GM18511 (cell line): ENCODE results near the gene MTA2.
A peak's percentile ranks its signal among the peaks of the same experiment; 100 is the strongest.
"Not testable (repeated sequence)": the region's sequence is repeated elsewhere in the genome, so short reads cannot be mapped to it uniquely, and the experiment has no call there.

Experiments used
- ATAC-seq: cut with Tn5 transposase; IDR thresholded peaks from one replicate; pipeline ENCODE4 v1.9.1; 2021; ENCODE audit warnings: mild to moderate bottlenecking, moderate library complexity; ENCODE audit not compliant: unreplicated experiment

The MTA2 gene

DNA sequence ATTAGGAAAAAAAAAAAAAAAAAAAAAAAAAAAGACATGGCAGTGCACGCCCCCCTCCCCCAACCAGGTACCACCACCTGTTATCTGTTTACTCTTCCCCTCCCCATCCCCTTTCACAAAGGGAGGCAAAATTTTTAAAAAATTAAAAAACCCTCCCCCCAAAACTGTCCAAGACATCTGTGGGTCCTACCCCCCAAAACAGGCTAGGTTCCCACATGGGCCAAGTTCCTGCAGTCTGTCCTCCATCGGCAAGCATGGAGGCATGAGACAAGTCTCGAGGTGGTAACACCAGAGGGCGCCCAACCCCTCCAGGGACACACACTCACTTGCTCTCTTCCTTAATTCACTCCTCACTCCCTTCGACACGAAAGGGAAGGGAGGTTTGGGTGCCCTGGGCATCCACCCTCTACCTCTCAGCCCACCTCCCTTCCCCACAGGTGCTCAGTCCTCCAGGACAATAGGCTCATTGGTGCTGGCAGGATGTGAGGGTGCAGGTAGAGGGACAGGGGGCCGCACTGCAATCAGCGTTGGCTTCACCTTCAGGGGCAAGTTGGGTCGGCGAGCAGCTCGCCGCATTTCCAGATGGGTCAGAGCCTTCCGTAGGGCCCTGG lies 8.1 kb downstream of the MTA2 start:
- no peak for ATAC-seq

GRCh38 chr11:62592989-62593421 lies 8.7 kb downstream of the MTA2 start:
- ATAC-seq: no peak

DNA sequence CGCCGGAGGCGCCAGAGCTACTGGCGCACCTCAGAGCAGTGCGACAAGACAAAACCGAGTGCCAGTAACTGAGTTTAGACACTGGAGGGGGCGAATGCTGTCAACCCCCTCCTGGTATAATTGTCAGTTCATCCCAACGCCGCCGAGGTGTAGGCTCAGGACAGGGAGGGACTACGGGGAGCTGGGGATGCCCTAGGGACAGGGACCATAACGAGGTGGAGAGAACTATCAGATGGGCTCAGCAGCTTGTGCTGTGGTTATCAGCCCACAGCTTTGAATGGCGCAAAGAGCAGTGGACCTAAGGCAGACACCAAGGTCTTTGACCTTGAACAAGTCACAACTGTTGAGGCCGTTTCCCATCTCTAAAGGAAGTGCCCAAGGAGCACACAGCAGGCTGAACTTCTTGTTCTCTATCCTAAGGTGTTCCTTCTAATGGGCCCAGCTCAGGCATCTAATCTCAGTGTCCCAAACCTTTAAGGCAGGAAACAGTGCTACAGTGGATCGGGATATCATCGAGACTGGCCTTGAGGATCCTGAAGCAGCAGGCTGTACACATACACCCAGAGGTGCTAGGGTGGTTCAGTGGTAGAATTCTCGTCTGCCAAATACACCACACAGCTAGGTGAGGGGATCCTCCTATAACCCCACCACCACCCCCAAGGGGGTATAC lies 9.4 kb downstream of the MTA2 start:
- ATAC-seq: no peak

DNA sequence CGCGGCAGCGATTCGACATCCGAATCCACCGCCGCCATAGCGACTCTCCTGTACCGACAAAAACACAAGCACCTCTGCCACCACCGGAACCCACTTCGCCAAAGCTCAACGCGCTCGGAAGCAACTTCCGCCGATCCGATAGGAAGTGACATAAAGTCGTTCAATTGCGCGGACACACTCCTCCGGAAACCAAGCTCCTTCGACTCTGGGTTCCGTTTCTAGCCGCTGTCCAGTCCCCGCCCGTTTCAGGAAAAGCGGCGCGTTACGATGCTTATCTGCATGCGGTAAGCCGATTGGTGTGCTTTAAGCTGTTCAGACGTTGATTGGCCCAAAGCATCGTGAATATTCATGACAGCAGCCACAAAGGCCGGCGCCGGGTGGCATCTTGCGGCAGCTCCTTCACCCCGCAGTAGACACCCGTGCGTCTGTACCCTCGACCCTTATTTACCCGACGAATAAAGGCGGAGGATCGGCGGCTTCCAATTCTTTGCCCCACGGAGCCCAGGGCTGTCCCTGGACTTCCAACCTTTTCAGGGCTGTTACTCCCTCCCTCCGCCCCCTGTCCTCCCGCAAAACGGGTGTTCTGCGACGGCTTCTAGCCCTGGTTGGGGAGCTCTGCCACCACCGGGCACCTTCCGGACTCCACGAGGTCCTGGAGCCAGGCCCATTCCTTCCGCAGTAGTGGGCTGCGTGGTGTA lies 10.1 kb downstream of the MTA2 start, which contains the start of gene TUT1:
Gene TUT1 (minus strand): TSS at position 76 of the 698 bp plus-strand sequence. CDS start 38 bp downstream, at position 38.
- ATAC-seq: peak; percentile 91

DNA sequence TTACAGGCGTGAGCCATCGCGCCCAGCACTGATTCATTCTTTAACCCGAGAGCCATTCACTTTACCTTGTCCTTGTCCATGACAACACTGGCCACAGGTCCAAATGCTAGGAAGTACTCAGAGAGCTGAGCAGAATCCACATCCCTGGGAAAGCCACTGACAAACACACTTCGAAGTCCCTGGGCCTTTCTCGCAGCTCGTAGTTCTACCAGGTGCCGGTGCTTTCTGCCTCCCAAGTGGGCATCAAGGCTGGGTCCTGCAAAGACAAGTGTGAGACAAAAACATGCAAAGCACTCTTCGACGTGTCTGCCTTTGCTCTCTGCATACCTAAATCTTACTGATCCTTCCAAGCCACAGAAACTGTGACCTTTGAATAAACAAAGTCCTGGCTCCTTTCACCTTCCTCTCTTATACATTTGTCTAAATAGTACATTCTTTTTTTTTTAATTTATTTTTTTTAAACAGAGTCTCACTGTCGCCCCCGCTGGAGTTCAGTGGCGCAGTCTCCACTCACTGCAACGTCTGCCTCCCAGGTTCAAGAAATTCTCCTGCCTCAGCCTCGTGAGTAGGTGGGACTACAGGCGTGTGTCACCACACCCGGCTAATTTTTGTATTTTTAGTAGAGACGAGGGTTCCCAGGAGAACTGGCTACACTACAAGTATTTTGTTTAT lies 12.6 kb downstream of the MTA2 start:
- ATAC-seq: no peak

- not testable (repeated sequence) for ATAC-seq
Measured at GRCh38 chr11:62585356-62585755, 16.3 kb downstream of the MTA2 start.

DNA sequence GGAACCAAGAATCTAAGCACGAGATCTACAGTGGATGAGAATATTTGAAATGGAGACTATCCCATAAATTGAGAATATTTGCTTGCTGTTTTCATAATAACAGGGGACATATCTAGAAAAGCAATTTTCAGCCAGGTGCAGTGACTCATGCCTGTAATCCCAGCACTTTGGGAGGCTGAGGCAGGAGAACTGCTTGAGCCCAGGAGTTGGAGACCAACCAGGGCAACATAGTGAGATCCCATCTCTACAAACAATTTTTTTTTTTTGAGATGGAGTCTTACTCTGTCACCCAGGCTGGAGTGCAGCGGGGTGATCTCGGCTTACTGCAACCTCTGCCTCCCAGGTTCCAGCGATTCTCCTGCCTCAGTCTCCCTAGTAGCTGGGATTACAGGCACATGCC lies 19.9 kb downstream of the MTA2 start:
- not testable (repeated sequence) for ATAC-seq

DNA sequence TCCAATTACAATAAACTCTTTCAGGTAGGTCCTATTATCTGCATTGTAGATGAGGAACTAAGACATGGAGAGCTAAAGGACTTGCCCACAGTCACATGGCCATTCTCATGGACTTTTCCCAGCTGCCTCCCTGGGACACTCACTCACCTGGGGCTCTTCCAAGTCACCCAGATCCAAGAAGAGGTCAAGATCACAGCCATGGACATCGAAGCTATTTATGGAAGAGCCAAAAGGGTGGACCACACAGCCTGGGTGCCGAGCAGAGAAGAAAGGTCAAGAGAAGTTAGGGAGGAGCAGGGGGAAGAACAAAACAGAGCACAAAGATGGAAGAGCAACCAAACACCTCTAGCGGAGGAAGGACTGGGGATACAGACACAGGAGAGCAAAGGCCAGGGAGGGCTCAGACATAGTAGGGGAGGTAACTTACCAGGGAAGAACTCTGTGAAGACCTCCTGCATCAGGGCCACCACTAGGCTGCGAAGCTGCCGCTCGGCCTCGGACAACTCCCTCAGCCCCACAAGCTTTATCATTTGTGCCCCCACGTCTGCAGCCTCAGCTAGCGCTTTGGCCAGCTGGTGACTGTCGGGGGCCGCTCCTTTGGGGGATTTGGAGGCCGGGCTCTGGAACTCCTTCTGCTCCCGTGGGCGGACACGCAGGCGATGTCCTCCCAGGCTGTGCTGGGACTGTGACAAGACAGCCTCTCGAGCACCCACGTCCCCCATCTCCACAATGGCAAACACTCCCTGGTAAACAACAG lies 20.5 kb downstream of the MTA2 start:
- ATAC-seq: no peak

DNA sequence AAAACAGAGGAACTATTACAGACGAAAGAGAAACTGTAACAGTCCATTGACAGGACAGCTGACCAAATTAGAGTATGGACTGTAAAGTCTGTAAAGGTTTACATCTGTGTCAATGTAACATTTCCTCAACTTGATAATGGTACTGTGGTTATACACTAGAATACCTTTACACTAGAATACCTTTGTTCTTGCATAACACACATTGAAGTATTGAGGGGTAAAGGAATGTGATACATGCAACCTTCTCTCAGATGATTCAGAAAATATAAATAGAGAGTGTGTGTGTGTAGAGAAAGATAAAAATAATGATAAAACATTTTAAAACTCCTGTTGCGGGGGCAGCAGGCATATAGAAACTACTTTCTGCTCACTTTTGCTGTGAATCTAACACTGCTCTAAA lies 22.4 kb downstream of the MTA2 start:
- ATAC-seq: no peak

- no peak for ATAC-seq
Measured at GRCh38 chr11:62578541-62578940, 23.1 kb downstream of the MTA2 start.

- ATAC-seq: no peak
Measured at GRCh38 chr11:62577046-62577714, 24.5 kb downstream of the MTA2 start.

GRCh38 chr11:62575837-62576236 lies 25.8 kb downstream of the MTA2 start:
- no peak for ATAC-seq

DNA sequence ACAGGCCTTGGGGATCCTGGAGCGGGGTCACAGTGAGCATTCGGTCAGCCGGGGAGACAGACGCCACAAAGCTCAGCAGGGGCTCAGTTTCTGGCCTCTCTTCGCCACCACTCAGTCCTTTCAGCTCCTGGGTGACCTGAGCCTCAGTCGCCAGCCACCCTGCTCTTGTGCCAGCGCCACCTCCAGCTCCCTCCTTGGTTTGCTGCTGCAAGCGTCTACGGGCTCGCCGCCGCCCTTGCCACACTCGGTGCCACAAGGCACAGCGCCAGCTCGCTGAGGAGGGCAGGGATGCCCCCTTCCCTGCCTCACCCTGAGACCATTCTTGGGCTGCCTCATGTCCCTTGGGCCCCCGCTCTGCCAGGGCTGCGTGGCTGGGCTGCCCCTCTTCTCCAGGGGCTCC lies 26.5 kb downstream of the MTA2 start:
- ATAC-seq: no peak

- peak; percentile 28 for ATAC-seq
Measured at GRCh38 chr11:62574363-62575071, 27.1 kb downstream of the MTA2 start.

DNA sequence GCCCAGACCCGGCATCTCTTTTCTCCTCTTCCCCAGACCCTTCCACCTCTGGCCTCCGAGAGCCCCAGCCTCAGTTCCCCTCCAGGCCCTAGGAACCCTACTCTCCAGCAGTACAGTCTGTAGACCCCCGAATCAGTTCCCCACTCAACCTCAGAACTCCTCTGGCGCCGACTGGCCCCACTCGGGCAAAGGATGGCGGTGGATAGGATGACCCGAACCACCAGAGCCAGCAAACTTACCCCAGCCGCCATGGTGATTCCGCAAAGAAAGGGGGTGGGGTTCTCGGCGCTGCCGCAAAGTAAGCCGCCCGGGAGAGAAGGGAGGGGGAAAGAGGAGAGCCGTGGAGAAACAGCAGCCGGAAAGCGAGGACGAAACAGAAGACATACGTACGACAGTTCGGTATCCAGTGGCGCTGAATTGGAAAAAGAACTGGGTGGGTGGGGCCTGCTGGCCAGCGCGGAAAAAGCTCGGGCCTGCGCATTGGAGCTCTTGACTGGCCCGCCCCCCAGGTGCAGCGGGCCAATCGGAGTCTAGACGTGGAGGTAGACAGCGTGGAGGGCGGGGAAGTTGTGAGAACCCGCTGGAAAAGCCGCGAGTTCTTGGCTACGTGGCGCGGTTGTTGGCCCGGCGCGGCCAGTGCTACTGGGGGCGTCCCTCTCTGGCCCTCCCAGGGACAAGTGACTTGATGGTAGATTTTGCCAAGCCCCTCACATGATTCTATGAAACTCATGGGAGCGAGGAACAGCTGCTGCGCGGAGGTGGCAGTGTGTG lies 27.9 kb downstream of the MTA2 start, which contains the start of gene EEF1G:
Gene EEF1G (minus strand): TSS at position 300 of the 771 bp plus-strand sequence. CDS start 49 bp downstream, at position 251.
- peak; percentile 87 for ATAC-seq

DNA sequence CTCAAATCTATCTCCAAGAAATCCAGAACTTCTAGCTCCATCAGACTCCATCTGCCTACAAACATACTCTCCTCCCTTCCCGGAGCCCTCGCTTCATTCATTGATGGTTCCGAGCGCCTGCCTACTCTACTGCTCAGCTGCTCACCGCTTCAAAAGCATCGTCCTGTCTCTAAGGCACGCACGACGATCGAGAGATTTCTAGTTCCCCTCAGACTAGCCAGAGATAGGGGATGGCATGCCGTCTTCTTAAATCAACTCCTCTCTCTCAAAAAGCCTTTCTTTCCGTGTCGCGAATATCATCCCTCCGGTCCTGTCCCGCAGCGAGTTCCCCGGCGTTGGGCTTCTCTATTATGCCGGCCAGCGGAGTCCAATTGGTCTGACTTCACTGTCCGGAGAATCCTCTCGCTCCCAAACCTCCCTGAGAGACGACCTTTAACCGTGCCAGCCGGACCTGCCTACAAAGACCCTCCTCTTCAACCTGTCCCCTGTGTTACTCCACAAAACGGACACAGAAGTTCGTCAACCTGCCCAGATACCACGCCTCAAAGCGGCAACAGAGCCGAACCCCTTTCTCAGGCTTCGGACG lies 28.6 kb downstream of the MTA2 start:
- ATAC-seq: no peak

- ATAC-seq: no peak
Measured at GRCh38 chr11:62572431-62572830, 29.2 kb downstream of the MTA2 start.

DNA sequence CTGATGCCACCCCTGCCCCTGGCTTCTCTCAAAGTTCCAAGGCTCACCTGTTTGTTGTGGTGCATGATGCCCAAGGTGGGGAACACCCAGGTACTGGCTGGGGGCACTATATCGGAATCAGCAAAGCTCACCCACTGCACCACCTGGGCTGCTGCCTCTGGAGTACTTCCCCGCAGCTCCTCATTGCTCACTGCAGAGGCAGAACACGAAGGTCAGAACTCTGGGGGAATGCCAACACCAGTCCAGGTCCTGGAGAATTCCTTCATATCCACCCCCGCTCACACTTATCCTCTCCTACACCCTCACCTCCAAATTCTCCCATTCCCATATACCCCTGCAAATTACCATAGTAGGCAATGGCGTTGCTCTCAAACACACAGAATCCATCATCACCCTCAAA lies 30.2 kb downstream of the MTA2 start:
- ATAC-seq: not testable (repeated sequence)
